Nephron (organoid): ENCODE measurements around the gene ASPSCR1.

Experiments used
- H3K27ac Mint-ChIP-seq, 3 experiments: 2 replicates each; pipeline ENCODE4 v1.8.0; 2020; ENCODE audit warnings: mixed read lengths in 3 of 3, mild to moderate bottlenecking in 2 of 3, moderate library complexity in 1 of 3
- H3K27me3 Mint-ChIP-seq: 2 replicates; pipeline ENCODE4 v1.8.0; 2021; ENCODE audit warnings: low read depth, mild to moderate bottlenecking, moderate library complexity, mixed read lengths
- H3K36me3 Mint-ChIP-seq: 2 replicates; pipeline ENCODE4 v1.8.0; 2020; ENCODE audit warnings: low read depth, mixed read lengths
- H3K4me1 Mint-ChIP-seq: 2 replicates; pipeline ENCODE4 v1.8.0; 2020; ENCODE audit warnings: mixed read lengths
- H3K4me3 Mint-ChIP-seq, 3 experiments: 2 replicates each; pipeline ENCODE4 v1.8.0; 2020; ENCODE audit warnings: mild to moderate bottlenecking in 3 of 3, mixed read lengths in 3 of 3, moderate library complexity in 2 of 3
- H3K9me3 Mint-ChIP-seq: 2 replicates; pipeline ENCODE4 v1.8.0; 2020; ENCODE audit warnings: mixed read lengths
- TF ChIP-seq, protein P1 (sequence below), 3 experiments: fragments of 200-600 bp; sonication (generic); IDR thresholded peaks; one replicate each; pipeline ENCODE4 v1.5.0; 2021; ENCODE audit warnings: antibody characterized with exemption in 3 of 3; ENCODE audit not compliant: unreplicated experiment in 3 of 3

ASPSCR1 gene

GRCh38 chr17:82028966-82029365, 51.5 kb downstream of the ASPSCR1 start:
- H3K27ac Mint-ChIP-seq, result no peak overlapping the region
- H3K36me3 Mint-ChIP-seq, result no peaks in the 10 kb centered on the region
- peak overlapping the region; percentile 47 to 80 (median 69) for H3K4me3 Mint-ChIP-seq
- H3K4me1 Mint-ChIP-seq, result no peaks in the 10 kb centered on the region
- TF ChIP-seq, protein P1, sequence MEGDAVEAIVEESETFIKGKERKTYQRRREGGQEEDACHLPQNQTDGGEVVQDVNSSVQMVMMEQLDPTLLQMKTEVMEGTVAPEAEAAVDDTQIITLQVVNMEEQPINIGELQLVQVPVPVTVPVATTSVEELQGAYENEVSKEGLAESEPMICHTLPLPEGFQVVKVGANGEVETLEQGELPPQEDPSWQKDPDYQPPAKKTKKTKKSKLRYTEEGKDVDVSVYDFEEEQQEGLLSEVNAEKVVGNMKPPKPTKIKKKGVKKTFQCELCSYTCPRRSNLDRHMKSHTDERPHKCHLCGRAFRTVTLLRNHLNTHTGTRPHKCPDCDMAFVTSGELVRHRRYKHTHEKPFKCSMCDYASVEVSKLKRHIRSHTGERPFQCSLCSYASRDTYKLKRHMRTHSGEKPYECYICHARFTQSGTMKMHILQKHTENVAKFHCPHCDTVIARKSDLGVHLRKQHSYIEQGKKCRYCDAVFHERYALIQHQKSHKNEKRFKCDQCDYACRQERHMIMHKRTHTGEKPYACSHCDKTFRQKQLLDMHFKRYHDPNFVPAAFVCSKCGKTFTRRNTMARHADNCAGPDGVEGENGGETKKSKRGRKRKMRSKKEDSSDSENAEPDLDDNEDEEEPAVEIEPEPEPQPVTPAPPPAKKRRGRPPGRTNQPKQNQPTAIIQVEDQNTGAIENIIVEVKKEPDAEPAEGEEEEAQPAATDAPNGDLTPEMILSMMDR (IDR thresholded peaks at IDR 0.05; ENCODE audit: unreplicated experiment in 3 of 3), result no peak
- H3K27me3 Mint-ChIP-seq, result peaks cover 10% of the 10 kb centered on the region
- no peaks in the 10 kb centered on the region for H3K9me3 Mint-ChIP-seq

- Mint-ChIP-seq H3K27ac (no peak overlapping the region), H3K36me3 (no peaks in the 10 kb centered on the region), H3K9me3 (no peaks in the 10 kb centered on the region), H3K27me3 (peaks cover 13% of the 10 kb centered on the region), H3K4me1 (no peaks in the 10 kb centered on the region), H3K4me3 (peak overlapping the region; percentile 75 to 80 (median 76))
- TF ChIP-seq, protein P1 (IDR thresholded peaks at IDR 0.05; ENCODE audit: unreplicated experiment in 3 of 3), result no peak
These were observed 52.0 kb downstream of the ASPSCR1 start for GRCh38 chr17:82029391-82029790.

GRCh38 chr17:82029990-82030469, 52.6 kb downstream of the ASPSCR1 start:
- TF ChIP-seq, protein P1 (IDR thresholded peaks at IDR 0.05; ENCODE audit: unreplicated experiment in 3 of 3), result no peak
- Mint-ChIP-seq H3K4me3 (peak overlapping the region in 2 of 3 experiments; percentile 75 to 80), H3K27me3 (peaks cover 14% of the 10 kb centered on the region), H3K36me3 (no peaks in the 10 kb centered on the region), H3K4me1 (peaks cover 2% of the 10 kb centered on the region), H3K9me3 (no peaks in the 10 kb centered on the region), H3K27ac (no peak overlapping the region)

DNA sequence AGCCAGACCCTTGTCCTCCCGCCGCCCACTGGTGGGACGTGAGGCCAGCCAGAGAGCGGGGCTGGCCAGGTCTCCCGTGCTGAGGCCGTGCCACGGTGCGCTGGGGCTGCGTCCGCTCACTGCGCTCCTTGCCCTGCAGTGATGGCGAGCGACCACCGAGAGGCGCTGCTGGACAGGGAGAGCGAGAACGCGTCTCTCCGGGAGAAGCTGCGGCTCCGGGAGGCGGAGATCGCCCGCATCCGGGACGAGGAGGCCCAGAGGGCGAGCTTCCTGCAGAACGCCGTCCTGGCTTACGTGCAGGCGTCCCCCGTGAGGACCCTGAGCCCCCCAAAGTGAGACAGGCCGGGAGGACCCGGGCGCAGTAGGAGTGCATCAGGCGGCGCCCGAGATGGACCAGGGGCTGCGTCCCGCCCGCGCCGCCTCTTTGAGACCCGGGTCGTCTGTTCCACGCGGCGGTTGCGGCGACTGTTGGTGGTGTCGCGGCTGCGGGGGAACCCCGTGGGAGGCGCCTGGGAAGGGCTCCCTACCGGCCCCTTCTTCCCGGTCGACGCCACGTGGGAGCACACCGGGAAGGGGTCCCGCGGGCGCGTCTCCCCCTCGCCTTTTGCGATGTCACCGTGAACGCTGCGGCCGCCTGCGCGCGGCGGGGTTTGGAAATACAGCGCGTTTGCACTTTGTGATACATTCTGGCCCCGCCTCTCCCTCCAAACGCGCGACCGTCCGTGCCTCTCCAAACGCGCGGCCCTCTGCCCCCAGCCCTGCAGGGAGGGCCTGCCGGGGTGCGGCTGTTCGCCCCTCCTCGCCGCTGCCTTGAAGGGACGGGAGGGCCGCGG, 53.3 kb downstream of the ASPSCR1 start:
- Mint-ChIP-seq H3K27ac (no peak overlapping the region), H3K27me3 (peaks cover 16% of the 10 kb centered on the region), H3K9me3 (no peaks in the 10 kb centered on the region), H3K4me1 (peaks cover 9% of the 10 kb centered on the region), H3K4me3 (peak overlapping the region; percentile 83 to 84 (median 84)), H3K36me3 (no peaks in the 10 kb centered on the region)
- TF ChIP-seq, protein P1 (IDR thresholded peaks at IDR 0.05; ENCODE audit: unreplicated experiment in 3 of 3), result peak; percentile 92 to 95 (median 93)

DNA sequence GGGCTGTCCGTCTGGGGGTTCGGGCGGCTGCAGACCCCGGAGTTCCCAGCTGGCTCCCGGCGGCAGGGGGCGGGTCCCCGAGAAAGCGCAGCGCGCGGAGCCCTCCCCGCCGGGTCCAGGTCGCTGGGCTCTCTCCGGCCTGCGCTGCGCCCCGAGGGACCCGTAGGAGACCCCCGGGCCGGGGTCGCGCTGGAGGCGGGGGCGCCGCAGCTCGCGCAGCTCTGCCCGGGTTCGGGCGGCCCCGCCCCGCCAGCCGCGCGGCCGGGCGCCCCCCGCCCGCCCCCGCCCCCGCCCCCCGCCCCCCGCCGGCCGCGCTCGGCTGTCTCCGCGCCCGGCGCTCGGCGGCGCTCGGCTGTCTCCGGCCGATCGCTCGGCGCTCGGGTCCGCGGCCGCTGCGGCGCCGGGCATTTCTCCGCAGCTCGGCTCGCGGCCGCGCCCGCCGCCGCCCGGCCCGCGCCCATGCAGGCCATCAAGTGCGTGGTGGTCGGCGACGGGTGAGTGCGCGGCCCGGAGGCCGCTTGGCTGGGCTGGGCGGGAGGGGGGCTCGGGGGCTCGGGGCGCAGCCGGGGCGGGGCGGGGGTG, 54.0 kb downstream of the ASPSCR1 start, which contains the start of gene RAC3:
Gene RAC3, plus strand, starts transcription at position 376 of the 582 bp plus-strand sequence. Its CDS starts 84 bp downstream, at position 460.
- no peaks in the 10 kb centered on the region for H3K9me3 Mint-ChIP-seq
- peak within 1 kb of the TSS; percentile 83 to 84 (median 84) for H3K4me3 Mint-ChIP-seq
- H3K4me1 Mint-ChIP-seq, result peaks cover 9% of the 10 kb centered on the region
- H3K27me3 Mint-ChIP-seq, result peaks cover 16% of the 10 kb centered on the region
- H3K36me3 Mint-ChIP-seq, result no peaks in the 10 kb centered on the region
- TF ChIP-seq, protein P1 (IDR thresholded peaks at IDR 0.05; ENCODE audit: unreplicated experiment in 3 of 3), result no peak
- H3K27ac Mint-ChIP-seq, result no peak within 1 kb of the TSS
